ENCODE results near the gene FBXO31.

FBXO31 gene

GRCh38 chr16:87327798-87328495 lies 55.6 kb downstream of the FBXO31 start:
- no peak overlapping the region for H3K4me3 ChIP-seq (replicated peaks; ENCODE audit: insufficient read depth, low read length)
- no peaks in the 10 kb centered on the region for H3K27me3 ChIP-seq (ENCODE audit: insufficient read depth, poor library complexity, severe bottlenecking)
- DNase-seq (ENCODE audit: low read depth in 1 of 2, low spot score in 1 of 2), result no peak
- TF ChIP-seq GABPA (IDR thresholded peaks at IDR 0.05; ENCODE audit: low read depth), result no peak
- no peak for TF ChIP-seq SPI1 (IDR thresholded peaks at IDR 0.05; ENCODE audit: borderline replicate concordance, low read depth)
- TF ChIP-seq, protein P1, sequence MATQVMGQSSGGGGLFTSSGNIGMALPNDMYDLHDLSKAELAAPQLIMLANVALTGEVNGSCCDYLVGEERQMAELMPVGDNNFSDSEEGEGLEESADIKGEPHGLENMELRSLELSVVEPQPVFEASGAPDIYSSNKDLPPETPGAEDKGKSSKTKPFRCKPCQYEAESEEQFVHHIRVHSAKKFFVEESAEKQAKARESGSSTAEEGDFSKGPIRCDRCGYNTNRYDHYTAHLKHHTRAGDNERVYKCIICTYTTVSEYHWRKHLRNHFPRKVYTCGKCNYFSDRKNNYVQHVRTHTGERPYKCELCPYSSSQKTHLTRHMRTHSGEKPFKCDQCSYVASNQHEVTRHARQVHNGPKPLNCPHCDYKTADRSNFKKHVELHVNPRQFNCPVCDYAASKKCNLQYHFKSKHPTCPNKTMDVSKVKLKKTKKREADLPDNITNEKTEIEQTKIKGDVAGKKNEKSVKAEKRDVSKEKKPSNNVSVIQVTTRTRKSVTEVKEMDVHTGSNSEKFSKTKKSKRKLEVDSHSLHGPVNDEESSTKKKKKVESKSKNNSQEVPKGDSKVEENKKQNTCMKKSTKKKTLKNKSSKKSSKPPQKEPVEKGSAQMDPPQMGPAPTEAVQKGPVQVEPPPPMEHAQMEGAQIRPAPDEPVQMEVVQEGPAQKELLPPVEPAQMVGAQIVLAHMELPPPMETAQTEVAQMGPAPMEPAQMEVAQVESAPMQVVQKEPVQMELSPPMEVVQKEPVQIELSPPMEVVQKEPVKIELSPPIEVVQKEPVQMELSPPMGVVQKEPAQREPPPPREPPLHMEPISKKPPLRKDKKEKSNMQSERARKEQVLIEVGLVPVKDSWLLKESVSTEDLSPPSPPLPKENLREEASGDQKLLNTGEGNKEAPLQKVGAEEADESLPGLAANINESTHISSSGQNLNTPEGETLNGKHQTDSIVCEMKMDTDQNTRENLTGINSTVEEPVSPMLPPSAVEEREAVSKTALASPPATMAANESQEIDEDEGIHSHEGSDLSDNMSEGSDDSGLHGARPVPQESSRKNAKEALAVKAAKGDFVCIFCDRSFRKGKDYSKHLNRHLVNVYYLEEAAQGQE (IDR thresholded peaks at IDR 0.05; ENCODE audit: insufficient replicate concordance, low read depth), result no peak
- no peak for TF ChIP-seq POLR2AphosphoS5 (IDR thresholded peaks at IDR 0.05; ENCODE audit: low read depth)
- TF ChIP-seq CTCF (IDR thresholded peaks at IDR 0.05; ENCODE audit: insufficient read depth, low read length), result no peak
- H3K27ac ChIP-seq (replicated peaks), result no peak overlapping the region

- DNase-seq (ENCODE audit: low read depth in 1 of 2, low spot score in 1 of 2), result no peak
- Histone ChIP-seq H3K4me3 (replicated peaks; ENCODE audit: insufficient read depth, low read length) (no peak overlapping the region), H3K27me3 (ENCODE audit: insufficient read depth, poor library complexity, severe bottlenecking) (no peaks in the 10 kb centered on the region), H3K27ac (replicated peaks) (no peak overlapping the region)
- TF ChIP-seq POLR2AphosphoS5 (IDR thresholded peaks at IDR 0.05; ENCODE audit: low read depth) (no peak), CTCF (IDR thresholded peaks at IDR 0.05; ENCODE audit: insufficient read depth, low read length) (no peak), SPI1 (IDR thresholded peaks at IDR 0.05; ENCODE audit: borderline replicate concordance, low read depth) (no peak), GABPA (IDR thresholded peaks at IDR 0.05; ENCODE audit: low read depth) (no peak)
- TF ChIP-seq, protein P1 (IDR thresholded peaks at IDR 0.05; ENCODE audit: insufficient replicate concordance, low read depth), result no peak
Measured at GRCh38 chr16:87326151-87326571, 57.4 kb downstream of the FBXO31 start.

DNA sequence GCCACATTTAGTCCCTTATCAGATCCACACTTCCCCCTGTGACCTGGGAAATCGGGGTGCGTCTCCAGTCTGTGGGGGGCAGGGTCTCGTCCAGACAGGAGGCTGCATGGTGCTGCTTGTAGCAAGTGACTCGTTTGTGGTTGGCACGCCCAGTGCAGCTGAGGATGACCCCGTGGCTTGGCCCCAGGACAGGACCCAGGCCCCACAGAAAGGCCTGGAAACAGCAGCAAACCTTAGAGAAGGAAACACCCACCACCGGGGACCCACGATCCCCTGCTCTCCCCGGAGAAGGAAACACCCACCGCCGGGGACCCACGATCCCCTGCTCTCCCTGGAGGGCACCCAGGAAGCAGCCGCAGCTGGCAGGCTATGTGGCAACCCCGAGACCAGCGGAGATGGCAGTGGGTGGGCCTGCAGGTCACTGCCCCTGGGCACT lies 58.1 kb downstream of the FBXO31 start:
- no peak for TF ChIP-seq SPI1 (IDR thresholded peaks at IDR 0.05; ENCODE audit: borderline replicate concordance, low read depth)
- no peak for TF ChIP-seq GABPA (IDR thresholded peaks at IDR 0.05; ENCODE audit: low read depth)
- no peak for TF ChIP-seq POLR2AphosphoS5 (IDR thresholded peaks at IDR 0.05; ENCODE audit: low read depth)
- TF ChIP-seq CTCF (IDR thresholded peaks at IDR 0.05; ENCODE audit: insufficient read depth, low read length), result no peak
- TF ChIP-seq, protein P1 (IDR thresholded peaks at IDR 0.05; ENCODE audit: insufficient replicate concordance, low read depth), result no peak
- Histone ChIP-seq H3K27me3 (ENCODE audit: insufficient read depth, poor library complexity, severe bottlenecking) (no peaks in the 10 kb centered on the region), H3K27ac (replicated peaks) (no peak overlapping the region), H3K4me3 (replicated peaks; ENCODE audit: insufficient read depth, low read length) (no peak overlapping the region)
- no peak for DNase-seq (ENCODE audit: low read depth in 1 of 2, low spot score in 1 of 2)
